EL (cell line): Measurements from ENCODE around the gene RSRC1.

Experiments used
- DNase-seq: peaks from one replicate; pipeline ENCODE4 v3.0.0-alpha.2; 2016

The RSRC1 gene

DNA sequence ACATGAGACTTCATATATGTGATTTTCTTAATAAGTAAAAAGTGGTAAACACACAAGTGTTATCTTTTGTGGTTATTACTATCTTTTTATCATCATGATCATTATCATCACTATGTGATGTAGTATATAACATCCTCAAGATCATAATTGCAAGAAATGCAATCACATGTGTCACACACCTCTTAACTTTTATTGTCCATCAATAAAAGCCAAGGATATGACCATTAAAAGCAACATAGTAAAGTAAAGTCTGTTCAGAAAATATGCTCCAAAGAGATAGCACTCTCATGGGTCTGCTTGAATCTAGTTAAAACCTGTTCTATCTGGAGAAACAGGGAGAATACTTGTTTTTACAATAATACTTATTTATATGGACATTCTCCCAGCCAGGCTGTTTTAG is 308.1 kb downstream of the RSRC1 start:
- no peak for DNase-seq

- no peak for DNase-seq
These were observed 310.1 kb downstream of the RSRC1 start for GRCh38 chr3:158419820-158420653.

DNA sequence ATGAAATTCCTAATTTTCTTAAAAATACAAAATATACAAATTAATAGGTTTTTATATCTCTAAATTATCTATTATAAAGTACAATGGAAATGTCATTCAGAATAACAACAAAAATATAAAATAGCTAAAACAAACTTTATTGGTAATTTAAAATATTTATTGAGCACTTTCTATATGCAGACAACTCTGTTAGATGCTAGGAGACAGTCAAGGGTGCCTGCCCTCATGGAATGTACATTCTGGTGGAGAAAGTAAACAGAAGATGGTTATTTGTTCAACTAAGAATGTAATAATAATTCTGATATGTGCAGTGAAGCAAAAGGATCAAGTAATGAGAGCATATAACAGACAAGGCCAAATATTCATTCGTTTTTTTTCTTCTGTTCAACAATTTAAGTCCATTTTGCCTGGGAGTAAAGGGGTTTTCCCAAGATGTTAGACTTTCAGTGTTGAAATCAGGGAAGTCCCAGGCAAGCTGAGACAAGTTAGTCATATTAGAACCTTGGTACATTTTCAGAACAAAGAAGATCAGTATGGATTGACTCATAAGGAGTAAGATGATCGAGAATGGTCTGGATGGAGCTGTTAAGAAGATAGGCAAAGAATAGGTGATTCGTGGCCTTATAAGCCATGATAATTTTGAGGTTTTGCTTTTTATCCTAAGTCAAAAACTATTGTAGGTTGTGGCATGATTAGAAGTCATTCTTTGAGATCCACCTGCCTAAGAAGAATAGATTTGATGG is 310.9 kb downstream of the RSRC1 start:
- DNase-seq: peak; percentile 50

GRCh38 chr3:158430448-158430847 is 320.6 kb downstream of the RSRC1 start:
- DNase-seq: no peak

DNA sequence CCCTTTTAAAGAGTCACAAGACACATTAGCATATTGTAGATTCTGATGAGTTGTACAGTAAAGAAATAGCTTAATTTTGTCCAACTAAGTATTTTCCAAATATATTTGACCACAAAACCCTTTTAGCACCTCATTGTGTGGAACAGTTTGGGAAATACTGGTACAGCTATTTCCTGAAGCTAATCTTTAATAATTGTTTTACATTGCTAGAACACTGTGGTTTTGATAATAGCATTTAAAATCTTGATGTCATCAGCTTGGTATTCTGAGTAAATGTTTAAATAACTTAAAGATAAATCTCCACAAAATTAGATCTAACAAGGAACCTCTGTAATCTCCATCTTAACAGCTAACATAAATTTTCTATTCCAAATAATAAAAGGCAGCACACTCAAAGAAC is 321.1 kb downstream of the RSRC1 start:
- no peak for DNase-seq

GRCh38 chr3:158431829-158432228 is 321.9 kb downstream of the RSRC1 start:
- no peak for DNase-seq

- DNase-seq: peak; percentile 68
These were observed 324.6 kb downstream of the RSRC1 start for GRCh38 chr3:158434412-158435038.

DNA sequence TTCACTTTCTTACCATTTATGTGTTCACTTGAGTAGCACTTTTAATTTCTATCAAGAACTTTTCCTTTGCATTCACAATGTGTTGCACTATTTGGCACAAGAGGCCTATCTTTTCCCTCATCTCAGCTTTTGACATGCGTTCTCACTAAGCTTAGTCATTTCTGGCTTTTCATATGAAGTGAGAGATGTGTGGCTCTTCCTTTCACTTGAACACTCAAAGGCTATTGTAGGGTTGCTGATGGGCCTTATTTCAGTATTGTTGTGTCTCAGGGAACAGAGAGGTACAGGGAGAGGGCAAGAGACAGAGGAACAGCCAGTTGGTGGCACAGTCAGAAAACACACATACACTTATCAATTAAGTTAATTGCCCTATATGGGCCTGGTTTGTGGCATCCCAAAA is 333.7 kb downstream of the RSRC1 start:
- no peak for DNase-seq

DNA sequence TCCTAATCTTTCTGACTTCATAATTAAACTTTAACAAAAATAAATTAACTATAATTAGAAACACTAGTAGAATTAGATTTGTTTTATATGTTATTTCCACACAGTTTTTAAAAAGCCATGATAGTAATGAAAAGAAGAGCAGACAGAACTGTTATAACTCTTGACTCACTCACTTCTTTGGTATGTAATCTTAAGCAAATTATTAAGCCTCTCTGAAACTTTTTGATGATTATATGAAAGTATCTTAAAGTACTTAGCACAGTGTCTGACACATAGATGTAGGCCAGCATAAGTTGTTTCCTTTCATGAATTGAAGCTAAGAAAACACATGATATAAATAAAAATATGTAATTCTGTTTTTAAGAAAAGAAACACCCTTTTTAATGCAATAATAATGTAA is 337.5 kb downstream of the RSRC1 start:
- no peak for DNase-seq

DNA sequence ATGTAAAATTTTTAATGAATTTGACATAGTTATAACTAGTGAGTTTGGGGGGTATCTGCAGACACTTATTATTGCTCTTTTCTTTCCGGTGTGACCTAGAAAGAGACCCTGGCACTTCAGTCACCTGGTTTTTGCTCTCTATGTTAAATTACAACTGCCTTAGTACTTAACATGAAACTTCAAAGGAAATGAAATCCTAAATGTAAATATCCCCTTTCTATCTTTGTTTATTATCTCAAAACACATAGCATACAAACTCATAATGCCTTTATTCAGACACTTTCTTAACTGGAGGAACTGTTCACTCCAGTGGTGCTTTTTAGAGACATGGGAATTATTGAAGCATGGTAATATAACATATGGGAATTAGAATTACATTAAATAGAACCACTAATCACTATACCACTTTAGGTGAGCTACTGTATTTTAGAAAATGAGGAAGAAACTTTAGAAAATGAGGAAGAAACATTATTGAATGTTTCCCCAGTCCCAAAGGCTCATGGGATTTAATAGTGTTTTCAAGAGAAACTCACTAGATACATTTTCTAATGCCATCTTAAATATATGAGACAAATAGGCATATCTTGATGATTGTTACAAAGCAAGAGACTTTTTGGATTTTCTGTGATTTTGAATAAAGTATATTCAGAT is 341.6 kb downstream of the RSRC1 start:
- no peak for DNase-seq

- DNase-seq: peak; percentile 3
These were observed 342.4 kb downstream of the RSRC1 start for GRCh38 chr3:158452334-158452733.

GRCh38 chr3:158453004-158453403 is 343.1 kb downstream of the RSRC1 start:
- no peak for DNase-seq

DNA sequence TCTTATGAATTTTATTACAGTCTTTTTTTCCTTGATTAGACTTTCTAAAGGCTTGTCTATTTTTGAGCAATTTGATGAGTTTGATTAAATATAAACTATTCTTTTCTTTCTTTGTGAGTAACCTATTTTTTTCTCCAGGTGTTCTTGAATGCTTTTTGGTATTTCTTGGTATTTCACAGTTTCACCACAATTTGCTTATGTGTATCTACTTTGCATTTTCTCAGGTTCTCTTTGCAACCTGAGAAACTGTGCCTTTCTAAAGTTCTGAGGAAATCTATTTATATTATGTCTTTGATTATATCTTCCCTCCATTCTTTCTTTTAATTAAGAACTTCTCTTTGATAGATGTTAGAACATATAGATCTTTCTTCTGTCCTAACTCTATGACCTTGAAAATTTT is 344.0 kb downstream of the RSRC1 start:
- DNase-seq: no peak

- DNase-seq: no peak
These were observed 345.5 kb downstream of the RSRC1 start for GRCh38 chr3:158455406-158455805.

DNA sequence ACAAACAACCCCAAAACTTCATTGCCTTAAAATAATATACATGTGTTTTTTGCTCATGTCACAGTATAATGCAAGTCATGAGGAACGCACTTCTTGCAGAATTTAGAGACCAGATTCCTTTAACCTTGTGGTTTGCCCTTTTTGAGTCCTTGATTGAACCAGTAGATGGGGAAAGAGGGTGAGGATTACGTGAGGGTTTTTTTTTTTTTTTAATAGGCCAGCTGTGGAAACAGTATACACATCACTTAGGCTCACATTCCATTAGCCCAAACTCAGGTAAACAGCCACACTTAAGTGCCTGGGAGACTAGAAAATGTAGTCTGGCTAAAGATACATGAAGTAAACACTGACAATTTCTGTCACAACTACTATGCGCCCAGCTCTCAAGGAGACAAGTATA is 346.2 kb downstream of the RSRC1 start:
- no peak for DNase-seq

DNA sequence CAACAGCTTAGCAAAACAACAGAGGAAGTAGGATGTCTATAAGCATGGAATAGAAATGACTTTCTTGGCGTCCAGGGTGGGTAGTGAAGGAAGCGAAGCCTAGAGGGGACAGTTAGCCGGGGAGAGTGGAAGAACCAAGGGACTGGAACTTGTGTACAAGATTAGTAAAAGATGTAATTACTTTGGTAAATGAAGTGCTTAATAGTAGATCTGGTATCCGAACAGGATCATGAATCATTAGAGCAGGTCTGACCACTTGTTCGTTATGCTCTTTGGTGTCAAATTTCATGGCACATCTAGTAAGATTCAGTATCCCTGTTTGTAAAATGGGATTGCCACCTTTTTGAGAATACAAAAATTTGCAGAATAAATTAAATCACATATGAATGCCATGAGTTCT is 348.6 kb downstream of the RSRC1 start:
- no peak for DNase-seq

GRCh38 chr3:158460926-158461325 is 351.0 kb downstream of the RSRC1 start:
- no peak for DNase-seq

DNA sequence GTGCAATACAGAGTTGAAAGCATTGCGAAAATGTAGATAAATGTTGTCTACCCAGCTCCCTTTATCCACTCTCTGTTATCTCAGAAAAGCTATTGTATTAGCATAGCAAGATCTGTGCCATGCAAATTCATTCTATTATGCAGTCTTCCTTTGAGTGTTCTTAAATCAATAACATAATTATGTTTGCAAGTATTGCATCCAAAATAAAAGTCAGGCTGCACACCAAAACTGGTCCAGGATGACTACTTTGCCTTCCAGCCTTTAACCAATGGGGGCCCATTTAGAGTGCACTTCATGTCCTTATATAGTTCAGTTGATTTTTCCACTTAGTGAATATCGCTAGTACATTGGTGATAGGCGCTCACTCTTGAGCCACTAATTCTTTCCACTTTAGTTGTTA is 353.7 kb downstream of the RSRC1 start:
- no peak for DNase-seq

DNA sequence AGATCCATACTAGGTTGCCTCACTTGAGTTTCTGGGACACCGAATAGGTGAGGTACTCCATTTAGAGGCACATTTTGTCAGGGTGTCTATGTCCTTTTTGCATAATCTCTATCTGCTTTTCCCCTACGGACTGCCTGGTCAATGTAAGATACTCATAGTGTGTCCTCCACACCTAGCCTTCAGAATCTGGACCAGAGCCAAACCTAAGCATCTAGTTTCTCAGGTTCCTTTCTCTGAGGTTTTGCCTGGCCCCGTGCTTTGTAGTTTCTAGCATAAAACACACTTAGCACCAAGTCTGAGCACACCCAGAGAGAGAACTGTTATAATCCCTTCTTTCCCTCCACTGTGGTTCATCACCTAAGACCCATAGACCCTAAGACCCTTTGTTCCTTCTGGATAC is 355.2 kb downstream of the RSRC1 start:
- no peak for DNase-seq

- DNase-seq: peak; percentile 29
These were observed 361.2 kb downstream of the RSRC1 start for GRCh38 chr3:158470944-158471638.

- DNase-seq: peak; percentile 83
These were observed 361.9 kb downstream of the RSRC1 start for GRCh38 chr3:158471639-158472294.

GRCh38 chr3:158479051-158479450 is 369.2 kb downstream of the RSRC1 start:
- DNase-seq: no peak
